ENCODE data around the gene C10orf71.

The C10orf71 gene

GRCh38 chr10:49361735-49362568 lies 63.0 kb downstream of the C10orf71 start:
- no peak for DNase-seq (ENCODE audit: low spot score)

GRCh38 chr10:49362596-49363260 lies 63.8 kb downstream of the C10orf71 start:
- DNase-seq (ENCODE audit: low spot score) = no peak

- DNase-seq (ENCODE audit: low spot score) = no peak
Measured at GRCh38 chr10:49363309-49364031, 64.5 kb downstream of the C10orf71 start.

GRCh38 chr10:49364051-49364450 lies 65.1 kb downstream of the C10orf71 start:
- DNase-seq (ENCODE audit: low spot score) = no peak

GRCh38 chr10:49364747-49365146 lies 65.8 kb downstream of the C10orf71 start:
- DNase-seq (ENCODE audit: low spot score) = no peak

GRCh38 chr10:49365275-49365674 lies 66.3 kb downstream of the C10orf71 start:
- DNase-seq (ENCODE audit: low spot score) = no peak

GRCh38 chr10:49365675-49366415 lies 66.9 kb downstream of the C10orf71 start:
- no peak for DNase-seq (ENCODE audit: low spot score)

GRCh38 chr10:49366460-49366859 lies 67.5 kb downstream of the C10orf71 start:
- DNase-seq (ENCODE audit: low spot score) = no peak

- no peak for DNase-seq (ENCODE audit: low spot score)
Measured at GRCh38 chr10:49367600-49367999, 68.6 kb downstream of the C10orf71 start.

- no peak for DNase-seq (ENCODE audit: low spot score)
Measured at GRCh38 chr10:49368256-49368655, 69.3 kb downstream of the C10orf71 start.

- DNase-seq (ENCODE audit: low spot score) = no peak
Measured at GRCh38 chr10:49369216-49370162, 70.5 kb downstream of the C10orf71 start.

GRCh38 chr10:49370326-49371100 lies 71.5 kb downstream of the C10orf71 start:
- no peak for DNase-seq (ENCODE audit: low spot score)

GRCh38 chr10:49371967-49372366 lies 73.0 kb downstream of the C10orf71 start:
- DNase-seq (ENCODE audit: low spot score) = no peak

- DNase-seq (ENCODE audit: low spot score) = no peak
Measured at GRCh38 chr10:49373361-49373760, 74.4 kb downstream of the C10orf71 start.

GRCh38 chr10:49374740-49375139 lies 75.8 kb downstream of the C10orf71 start:
- no peak for DNase-seq (ENCODE audit: low spot score)

GRCh38 chr10:49375611-49376010 lies 76.6 kb downstream of the C10orf71 start:
- DNase-seq (ENCODE audit: low spot score) = no peak
